RPMI8226 (cell line): ENCODE results near the gene RANBP10.

Experiments used
- DNase-seq: peaks from one replicate; pipeline ENCODE4 v3.0.0-alpha.2; 2015

The RANBP10 gene

DNA sequence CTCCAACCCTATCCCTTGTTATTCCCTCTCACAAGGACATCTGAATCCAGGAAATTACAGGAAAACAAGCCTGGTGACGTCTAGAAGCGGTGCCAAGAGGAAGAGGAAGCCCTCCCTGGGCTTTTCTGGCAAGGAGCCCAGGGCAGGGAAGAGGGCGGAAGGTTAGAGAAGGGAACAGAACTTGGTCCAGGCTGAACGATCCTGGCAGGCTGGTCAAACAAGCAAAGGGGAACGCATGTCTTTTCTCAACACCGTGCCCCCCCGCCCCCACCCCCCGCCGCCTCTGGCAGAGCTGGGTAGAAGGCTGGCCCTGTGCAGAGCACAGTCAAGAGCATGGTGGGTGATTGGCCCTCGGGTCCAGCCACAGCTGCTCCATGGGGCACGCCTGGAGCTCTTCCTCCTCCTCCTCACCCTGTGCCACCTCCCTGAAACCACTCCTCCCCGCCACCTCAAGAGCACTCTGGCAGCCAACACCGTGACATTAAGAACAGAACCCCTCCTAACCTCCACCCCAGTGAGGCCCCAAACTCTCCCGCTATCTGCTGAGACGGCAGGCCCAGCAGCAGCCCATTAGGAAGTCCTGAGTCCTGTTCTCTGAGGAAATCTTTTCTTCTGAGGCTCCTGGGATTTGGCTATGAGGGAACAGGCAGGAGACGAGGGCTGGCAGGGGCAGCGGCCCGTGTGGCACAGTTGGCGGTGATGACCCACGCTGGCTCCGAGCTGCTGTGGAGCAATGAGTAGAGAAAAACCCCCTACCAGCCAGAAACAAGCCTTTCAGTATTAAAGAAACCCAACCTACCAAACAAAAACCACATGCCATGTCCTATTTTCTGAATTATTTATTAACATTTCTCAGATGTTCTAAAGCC lies 132.4 kb downstream of the RANBP10 start:
- DNase-seq: no peak
